GM18868 (cell line): ENCODE data around the gene FMN2.

Experiments used
- ATAC-seq: cut with Tn5 transposase; IDR thresholded peaks from one replicate; pipeline ENCODE4 v1.9.1; 2021; ENCODE audit warnings: mild to moderate bottlenecking, moderate library complexity; ENCODE audit not compliant: unreplicated experiment

Gene FMN2

DNA sequence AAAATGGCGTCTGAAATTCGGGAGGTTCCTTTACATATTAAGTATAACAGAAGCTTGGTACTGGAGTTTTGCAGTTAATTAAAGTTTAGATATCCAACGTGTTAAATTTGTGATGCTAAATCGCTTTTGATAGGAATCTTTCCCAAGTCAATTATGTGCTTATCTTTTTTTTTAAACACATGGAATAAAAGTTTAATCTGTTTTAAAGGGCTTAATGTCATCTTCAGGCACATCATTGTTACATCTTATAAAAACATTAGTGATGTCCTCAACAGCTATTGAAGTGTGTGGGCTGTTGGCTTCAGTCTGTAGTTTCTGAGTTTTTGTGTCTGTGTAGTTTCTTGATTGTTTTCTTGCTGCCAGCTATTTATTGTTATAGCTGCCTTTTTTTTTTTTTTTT lies 5.3 kb downstream of the FMN2 start:
- no peak for ATAC-seq

DNA sequence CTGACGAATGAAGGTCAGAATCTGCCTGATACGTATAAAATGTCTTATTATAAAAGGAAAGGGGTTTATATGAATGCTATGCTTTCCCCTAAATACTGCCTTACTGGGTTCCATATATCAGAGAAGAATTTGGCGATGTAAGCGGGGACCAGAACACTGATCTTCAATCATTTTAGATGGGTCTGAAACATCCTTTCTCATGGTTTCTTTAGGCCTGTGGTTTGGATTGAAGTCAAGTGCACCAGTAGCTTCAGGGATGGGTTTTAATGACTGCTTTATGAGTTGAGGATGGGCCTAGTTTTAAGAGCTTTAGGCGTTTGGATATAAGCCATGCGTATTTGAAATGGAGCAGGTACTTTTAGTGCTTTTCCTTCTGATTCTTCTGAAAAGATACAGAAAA lies 6.9 kb downstream of the FMN2 start:
- ATAC-seq = no peak

DNA sequence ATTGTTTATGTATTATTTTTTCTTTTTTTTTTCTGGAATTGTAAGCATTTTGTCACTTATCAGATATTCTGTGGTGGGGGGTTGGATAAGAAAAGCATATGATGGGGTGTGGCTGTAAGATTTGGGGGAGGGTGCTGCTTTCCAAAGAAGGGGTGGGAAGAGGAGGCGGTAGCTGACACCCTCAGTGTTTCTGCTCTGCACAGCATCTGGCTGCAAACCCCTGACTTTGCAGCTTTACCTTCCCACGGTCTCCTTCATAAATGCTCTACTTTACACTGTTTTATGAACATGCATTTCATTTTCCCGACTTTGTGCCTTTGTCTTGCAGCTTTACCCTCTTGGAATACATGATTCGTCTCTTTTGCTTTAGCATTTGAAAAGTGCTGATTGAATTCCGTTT lies 7.6 kb downstream of the FMN2 start:
- ATAC-seq = no peak

DNA sequence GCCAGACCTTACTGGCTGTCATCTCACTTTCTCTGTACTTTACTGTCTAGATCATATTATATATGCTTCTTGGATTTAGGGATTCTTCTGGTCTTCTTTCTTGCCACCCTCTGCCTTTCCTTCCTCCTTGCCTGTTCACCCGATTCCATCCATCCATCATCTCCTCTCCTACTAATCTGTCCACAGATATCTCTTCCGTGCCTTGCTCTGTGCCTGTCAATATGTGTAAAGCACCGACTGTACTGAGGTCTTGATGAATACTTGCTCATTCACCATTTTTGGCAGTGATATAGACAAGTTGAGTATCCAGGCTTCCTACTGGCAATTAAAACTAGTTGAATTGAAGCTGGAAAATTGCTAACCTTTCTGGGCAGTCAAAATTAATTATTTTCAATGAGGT lies 8.1 kb downstream of the FMN2 start:
- ATAC-seq = no peak

DNA sequence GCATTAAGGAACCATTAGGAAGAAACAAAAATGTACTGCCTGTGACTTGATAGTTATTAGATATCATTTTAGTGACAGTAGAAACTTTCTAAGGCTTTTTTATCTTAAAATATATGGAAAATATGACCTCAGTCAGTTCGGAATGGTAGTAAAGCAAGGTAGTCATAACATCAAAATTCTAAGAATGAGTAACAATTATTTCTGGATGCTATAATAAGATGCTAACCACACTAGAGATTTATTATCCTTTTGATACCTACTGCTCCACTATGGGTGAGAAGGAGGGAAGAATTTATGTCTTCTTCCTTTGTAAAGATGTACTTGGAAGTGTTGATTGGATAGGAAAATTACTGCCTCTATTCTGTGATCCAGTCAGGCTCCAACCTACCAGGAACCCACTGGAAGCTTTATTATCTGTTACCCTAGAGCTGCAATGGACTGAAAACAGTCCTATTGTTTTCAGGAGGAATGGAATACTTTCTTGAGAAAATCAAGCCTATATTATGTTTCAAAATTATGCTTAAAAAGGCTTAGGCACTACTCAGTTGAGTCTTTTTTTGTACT lies 8.8 kb downstream of the FMN2 start:
- no peak for ATAC-seq

DNA sequence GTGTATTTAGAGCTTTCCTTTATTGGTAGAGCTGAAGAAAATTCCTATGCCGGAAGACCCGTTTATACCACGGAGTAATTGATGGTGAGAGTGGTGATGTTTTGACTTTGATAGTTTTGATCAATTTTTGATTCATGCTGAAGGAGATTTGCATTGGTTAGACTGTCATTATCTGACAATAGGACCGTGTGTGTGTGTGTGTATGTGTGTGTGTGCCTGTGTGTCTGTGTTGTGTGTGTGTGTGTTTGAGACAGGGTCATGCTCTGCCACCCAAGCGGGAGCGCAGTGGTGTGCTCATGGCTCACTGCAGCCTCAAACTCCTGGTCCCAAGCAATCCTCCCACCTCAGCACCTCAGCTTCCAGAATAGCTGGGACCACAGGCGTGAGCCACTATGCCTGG lies 9.6 kb downstream of the FMN2 start:
- ATAC-seq = no peak

DNA sequence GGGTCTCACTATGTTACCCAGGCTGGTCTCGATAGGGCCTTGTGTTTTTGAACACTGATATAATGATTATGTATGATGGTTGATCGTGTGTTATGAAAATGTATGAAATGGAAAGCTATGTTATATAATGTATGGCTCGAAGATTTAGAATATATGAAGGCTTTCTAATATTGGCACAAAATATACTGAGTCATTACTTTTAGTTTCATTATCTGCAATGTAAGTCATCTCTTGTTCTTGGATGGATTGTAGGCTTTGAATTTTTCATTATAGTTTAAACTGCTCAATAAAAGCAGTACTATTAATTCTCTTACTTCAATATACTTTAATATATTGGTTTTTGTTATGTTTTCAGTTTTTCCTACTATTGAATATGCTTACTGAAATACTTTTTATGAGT lies 10.1 kb downstream of the FMN2 start:
- ATAC-seq = no peak

DNA sequence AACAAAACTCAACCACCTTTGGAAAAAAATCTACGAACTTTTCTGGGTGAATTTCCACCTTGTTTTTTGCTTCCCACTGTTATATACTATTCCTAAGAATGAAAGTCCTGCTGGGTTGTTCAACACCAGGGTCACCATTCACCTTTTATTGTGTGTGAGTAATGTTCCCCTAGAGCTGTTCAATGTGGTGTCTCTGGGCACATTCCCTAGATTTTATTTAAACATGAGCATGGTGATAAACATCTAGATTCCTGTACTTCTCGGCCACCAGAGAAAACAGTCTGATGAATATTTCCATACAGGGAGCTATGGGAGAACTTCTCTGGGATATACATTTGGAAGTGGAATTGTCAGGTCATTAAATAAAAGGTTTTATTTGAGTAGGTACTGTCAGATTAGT lies 13.0 kb downstream of the FMN2 start:
- no peak for ATAC-seq

DNA sequence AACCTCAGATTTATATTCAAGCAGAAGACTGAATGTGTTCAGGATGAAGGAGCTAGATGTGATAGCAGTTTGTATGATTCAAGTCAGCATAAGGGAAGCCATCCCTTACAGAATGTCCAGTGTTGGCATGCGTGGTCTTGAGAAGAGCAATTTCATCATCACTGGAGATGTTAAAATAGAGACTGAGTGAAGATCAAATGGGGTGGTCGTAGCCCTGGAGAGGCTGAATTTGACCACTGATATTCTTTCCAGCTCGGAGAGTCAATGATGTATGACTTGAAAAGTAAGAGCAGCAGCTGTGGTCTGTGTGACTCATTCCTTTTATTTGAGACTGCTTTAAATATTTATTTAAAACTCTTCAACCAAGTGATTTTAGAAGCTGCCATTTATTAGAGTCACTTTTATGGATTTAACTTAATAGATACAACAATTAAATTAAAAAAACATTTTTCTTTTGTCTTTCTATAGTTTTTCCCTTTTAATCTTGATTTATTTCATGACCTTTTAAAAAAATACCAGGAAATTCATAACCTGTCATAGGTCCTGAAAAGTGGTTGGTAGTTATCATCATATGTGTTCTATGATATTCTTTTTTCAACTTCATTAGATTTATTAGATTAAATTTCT lies 15.5 kb downstream of the FMN2 start:
- no peak for ATAC-seq

DNA sequence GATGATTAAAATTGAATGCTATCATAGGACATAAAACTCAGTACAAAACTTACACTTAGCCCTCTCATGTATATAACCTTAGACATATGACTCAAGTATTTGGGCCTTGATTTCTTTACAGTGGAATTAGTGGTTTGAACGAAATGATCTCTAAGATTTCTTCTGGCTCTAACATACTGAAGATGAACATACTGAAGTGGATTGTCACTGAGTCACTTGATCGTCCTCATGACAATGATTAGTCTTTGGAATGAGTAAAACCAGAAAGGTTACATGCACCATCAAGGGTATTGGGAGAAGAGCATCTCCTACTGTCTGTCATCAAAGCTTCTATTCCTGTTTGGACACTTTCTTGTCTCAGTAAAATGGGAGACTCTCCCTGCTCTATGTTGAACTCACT lies 17.4 kb downstream of the FMN2 start:
- no peak for ATAC-seq

DNA sequence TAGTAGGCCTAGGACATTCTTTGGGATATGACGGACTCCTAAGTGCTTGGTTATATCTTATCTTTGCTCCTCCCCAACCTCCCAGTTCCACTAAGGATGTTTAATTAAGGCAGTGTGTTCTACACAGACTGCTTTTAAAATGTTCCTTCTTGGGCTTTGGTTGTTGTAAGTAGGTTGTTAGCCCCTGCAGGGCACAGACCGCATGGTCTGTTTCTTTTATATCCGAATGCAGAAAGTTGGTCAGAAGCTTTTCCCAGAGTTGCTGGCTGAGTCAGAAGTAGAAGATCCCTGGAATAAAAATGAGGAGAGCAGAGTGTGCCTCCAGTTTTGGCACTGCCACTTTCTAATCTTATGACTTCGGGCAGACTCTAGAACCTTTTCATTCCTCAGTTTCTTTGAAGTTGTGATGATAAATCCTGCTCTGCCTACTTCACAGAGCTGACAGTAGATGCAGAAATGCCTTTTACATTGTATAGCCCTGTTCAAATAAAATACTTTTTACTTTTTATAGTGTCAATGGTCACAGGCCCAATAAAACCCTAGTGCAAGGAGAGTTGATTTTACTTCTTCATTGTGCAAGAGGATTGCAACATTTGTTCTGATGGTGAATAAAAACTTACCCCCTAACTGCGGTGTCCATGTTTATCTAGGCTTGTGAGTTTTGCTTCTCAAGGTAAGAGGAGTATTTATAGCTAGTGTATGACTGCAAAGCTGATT lies 18.4 kb downstream of the FMN2 start:
- ATAC-seq = no peak

DNA sequence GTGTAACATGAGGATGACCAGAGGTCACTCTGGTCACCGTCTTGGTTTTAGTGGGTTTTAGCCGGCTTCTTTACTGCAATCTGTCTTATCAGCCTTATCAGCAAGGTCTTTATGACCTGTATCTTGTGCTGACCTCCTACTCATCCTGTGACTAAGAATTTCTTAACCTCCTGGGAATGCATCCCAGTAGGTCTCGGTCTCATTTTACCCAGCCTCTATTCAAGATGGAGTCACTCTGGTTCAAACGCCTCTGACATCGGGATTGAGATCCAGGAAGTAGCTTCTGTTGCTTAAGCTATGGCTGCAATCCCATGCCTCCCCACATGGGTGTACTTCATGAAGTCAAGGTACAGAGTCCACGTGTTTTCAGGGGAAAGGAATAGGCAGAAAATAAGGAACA lies 19.9 kb downstream of the FMN2 start:
- ATAC-seq = no peak

DNA sequence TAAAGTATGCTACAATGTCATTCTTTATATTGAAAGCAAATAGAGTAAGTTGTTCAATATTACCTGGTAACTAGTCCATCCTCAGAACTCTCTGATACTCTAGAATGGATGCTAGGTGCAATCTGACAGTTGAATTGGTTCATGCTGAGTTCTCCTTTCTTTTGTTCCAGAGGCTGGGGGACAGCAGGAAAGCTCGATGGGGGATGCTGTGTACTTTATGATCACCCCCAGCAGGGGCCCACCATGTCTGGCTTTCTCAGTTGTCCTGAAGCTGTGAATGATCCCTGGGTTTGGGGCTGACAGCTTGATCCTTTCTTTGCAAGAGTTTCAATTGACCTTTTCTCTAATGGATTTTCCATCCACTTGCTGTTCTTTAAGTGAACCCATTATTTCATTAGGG lies 22.5 kb downstream of the FMN2 start:
- no peak for ATAC-seq

DNA sequence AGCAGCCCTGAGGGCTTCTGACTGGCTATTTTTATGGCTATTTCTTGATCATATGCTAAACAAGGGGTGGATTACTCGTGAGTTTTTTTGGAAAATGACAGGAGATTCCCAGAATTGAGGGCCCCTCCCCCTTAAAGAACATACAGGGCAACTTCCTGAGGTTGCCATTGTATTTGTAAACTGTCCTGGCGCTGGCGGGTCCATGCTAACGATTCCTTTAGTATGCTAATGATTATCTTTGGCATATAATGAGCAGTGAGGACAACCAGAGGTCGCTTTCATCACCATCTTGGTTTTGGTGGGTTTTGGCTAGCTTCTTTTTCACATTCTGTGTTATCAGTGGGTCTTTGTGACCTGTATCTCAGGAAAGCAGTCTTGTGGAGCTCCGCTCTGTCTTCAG lies 24.1 kb downstream of the FMN2 start:
- ATAC-seq = no peak

DNA sequence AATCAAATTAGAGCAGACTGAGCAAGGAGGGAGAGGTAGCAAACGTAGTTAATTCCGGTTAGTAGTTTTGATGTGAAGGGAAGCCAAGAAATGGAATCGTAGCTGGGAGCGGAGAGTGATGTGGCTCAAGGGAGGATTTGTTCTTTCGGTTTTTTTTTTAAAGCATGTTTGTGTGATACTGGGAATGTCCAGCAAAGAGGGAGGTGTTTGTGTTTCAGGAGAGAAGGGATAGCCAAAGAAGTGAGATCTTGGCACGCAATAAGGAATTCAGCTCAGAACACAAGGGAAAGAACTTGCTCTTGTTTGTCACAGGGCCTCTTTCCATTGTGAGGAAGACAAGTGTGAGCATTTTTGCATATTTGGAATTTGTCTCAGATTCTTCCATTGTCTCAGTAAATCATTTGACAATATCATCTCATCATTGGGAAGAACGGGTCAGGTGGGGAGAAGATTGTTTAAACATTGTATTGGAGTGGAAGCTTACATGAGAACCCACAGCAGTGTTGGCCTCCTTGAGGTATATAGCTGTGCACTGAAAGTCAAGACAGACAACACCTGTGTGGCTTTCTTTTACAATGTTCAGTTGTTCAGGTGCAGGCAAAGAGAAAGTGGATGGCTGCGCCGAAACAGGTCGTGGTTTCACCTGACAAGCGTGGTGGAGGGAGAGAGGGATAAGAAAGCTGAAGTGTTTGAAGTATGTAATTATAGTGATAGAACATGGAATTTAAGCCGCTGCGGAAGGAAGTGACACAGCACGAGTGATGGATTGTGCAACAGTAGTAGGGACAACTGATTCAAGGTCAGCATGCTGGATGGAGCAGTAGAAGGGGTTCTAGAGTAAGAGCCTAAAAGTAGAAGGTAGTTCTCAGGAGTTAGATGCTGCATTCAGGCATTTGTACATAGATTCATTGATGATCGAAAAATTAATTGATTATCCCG lies 25.4 kb downstream of the FMN2 start:
- no peak for ATAC-seq

DNA sequence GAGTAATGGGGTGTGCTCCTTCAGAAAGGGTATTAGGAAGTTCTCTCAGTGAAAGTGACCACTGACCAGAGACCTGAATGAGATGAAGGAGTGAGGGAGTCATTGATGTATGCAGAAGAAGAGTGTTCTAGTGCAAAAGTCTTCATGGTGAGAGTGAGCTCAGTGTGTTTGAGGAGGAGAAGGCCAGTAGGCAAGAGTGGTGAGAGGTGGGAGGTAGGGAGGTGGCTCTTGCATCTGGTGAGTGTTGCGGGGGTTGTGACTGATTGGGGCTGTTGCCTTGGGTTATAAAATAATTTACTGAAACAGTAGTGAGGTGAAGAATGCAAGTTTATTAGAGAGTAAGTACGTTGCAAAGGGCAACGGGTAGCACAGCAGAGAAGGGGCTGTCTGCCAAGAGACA lies 26.2 kb downstream of the FMN2 start:
- no peak for ATAC-seq

DNA sequence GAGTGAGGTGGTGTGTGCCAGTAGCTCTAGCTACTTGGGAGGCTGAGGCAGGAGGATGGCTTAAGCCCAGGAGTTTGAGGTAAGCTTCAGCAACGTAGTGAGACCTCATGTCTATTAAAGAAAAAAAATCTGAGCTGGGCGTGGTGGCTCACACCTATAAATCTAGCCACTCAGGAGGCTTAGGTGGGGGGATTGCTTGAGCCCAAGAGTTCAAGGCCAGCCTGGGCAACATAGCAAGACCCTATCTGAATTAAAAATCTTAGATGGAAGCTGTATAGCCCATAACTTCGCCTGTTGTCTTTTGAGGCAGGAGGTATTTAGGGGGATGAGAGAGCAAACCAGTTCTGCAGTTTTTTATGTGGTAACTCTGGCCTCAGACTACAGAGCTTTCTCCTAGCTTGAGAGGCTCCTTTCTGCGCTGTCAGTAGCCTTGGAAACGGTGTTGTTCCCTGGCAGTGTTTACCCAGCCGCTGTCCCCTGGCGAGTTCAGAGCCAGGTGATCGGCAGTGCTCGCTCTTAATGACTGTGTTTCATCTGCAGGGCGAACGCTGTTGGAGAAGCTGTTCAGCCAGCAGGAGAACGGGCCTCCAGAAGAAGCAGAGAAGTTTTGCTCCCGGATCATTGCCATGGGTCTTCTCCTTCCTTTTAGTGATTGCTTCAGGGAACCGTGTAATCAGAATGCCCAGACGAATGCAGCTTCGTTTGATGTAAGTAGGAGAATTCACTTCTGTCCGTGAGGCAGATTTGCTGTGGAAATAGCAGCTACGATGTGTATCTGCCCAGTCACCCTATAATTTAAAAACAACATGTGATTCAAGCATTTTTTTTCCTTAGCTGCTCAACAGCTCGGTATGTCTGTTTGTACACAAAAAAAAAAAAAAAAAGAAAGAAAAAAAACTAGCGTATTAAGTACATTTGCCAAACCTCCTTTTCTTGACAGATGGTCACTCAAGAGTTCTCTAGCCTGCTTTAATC lies 31.2 kb downstream of the FMN2 start:
- ATAC-seq = no peak

DNA sequence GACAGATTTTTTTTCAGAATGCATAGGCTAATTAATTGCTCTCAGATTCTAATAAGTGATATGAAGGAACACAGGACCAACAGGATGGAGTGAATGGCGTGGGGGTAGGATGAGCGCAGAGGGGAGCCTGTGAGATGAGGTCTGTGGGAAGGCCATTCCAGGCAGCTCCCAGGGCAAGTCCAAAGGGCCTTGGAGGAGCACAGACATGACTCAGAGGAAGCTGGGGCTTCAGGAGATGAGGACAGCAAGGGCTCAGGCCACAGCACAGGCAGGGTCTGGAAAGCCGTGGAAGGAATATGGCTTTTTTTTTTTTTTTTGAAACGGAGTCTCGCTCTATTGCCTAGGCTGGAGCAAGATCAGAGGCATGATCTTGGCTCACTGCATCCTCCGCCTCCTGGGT lies 35.1 kb downstream of the FMN2 start:
- ATAC-seq = no peak

DNA sequence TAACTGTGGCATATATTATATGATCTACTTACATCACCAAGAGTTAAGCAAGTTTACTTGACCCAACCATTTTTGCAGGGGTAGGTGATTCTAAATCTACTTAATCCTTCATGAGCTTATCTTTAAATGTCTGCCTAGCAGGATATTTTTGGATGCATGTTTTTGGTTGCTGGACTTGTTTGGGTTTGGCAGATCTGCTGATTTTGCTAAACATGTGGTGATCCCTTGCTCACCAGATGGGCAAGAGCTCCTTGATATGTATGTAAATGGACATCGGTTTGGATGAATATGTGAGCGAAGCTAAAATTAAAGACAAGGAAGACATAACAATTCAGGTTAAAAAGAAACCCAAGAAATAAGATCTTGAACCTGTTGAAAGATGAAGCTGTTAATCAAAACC lies 36.7 kb downstream of the FMN2 start:
- ATAC-seq = no peak

DNA sequence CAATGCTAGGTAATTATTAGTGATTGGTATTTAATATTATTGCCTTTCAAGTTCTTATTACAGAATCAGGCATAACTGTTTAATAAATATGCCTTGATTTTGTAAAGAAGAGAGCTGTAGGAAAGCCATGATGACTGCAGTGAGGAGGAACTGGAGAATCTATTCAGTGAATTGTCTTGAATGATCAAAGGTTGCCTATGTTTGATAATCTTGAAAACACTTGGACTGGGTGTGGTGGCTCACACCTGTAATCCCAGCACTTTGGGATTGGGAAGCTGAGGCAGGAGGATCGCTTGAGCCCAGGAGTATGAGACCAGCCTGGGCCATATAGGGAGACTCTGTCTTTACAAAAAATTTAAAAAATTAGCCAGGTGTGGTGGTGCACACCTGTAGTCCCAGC lies 42.4 kb downstream of the FMN2 start:
- ATAC-seq = no peak
